Measurements from ENCODE around the gene TRNT1.

Gene TRNT1

DNA sequence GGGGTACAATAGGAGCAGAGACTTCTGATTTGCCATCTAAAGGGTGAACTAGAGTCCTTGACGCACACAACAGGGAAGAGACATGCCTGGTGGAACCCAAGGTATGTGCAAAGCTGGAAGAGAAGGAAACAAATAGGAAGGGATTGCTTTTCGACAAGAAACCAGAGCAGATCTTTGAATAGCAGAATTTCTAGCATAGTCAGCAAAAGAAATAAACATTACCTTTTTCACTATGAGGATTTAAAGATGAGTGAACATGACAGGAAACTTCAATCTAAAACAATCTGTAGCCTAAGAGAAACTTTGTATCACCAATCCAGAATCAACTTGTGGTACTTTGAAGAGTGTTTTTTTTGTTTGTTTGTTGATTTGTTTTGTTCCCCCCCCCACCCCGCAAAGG is 21.5 kb upstream of the TRNT1 start:
- Mint-ChIP-seq H3K4me3 (no peak overlapping the region), H3K27ac (no peak overlapping the region), H3K4me1 (ENCODE audit: low read depth) (peaks cover 14% of the 10 kb centered on the region), H3K9me3 (no peaks in the 10 kb centered on the region), H3K36me3 (ENCODE audit: low read depth) (no peaks in the 10 kb centered on the region), H3K27me3 (peaks cover 16% of the 10 kb centered on the region)

DNA sequence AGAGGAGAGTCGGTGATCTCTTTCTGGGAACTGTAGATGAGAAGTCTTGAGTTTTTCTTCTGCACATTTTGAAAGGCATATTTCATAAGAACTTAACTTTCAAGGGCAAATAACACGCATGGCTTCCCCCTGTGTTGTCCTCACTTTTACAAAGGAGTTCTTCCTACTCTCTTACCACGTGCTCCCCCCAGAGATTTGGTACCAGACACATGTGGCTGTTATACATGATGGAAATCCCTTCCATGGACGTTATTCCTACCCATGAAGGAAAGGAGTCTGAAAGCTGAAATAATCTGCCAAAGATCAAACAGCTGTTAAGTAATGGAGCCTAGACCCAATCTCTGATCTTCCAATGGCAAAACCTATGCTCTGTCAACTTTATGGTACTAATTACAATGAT is 20.9 kb upstream of the TRNT1 start:
- Mint-ChIP-seq H3K27ac (no peak overlapping the region), H3K27me3 (peaks cover 16% of the 10 kb centered on the region), H3K36me3 (ENCODE audit: low read depth) (no peaks in the 10 kb centered on the region), H3K9me3 (no peaks in the 10 kb centered on the region), H3K4me1 (ENCODE audit: low read depth) (peaks cover 20% of the 10 kb centered on the region), H3K4me3 (no peak overlapping the region)

GRCh38 chr3:3107181-3107580 is 19.6 kb upstream of the TRNT1 start:
- H3K27me3 Mint-ChIP-seq = peaks cover 16% of the 10 kb centered on the region
- peaks cover 21% of the 10 kb centered on the region for H3K4me1 Mint-ChIP-seq (ENCODE audit: low read depth)
- peak overlapping the region; percentile 2 for H3K27ac Mint-ChIP-seq
- H3K36me3 Mint-ChIP-seq (ENCODE audit: low read depth) = no peaks in the 10 kb centered on the region
- H3K9me3 Mint-ChIP-seq = no peaks in the 10 kb centered on the region
- no peak overlapping the region for H3K4me3 Mint-ChIP-seq

DNA sequence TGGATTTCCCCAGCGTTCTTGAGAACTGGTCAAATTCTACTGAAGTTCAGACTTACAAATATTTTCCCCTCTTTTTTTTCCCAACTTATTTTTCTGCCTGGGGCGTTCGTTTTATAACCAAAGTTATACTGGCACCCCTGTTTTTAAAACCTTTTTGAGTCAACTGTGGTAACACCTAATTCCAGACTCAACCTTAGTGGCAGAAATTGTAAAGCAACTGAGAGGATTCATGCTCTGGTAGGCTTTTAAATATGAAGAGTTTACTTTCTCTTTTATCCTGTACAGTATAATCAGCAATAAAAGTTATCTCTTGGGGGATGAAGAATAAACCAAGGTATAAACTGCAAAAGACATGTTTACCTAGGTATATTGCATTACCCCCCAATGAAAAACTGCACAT is 18.9 kb upstream of the TRNT1 start:
- H3K4me1 Mint-ChIP-seq (ENCODE audit: low read depth) = peaks cover 21% of the 10 kb centered on the region
- H3K9me3 Mint-ChIP-seq = no peaks in the 10 kb centered on the region
- no peaks in the 10 kb centered on the region for H3K36me3 Mint-ChIP-seq (ENCODE audit: low read depth)
- no peak overlapping the region for H3K4me3 Mint-ChIP-seq
- H3K27me3 Mint-ChIP-seq = peaks cover 16% of the 10 kb centered on the region
- no peak overlapping the region for H3K27ac Mint-ChIP-seq

DNA sequence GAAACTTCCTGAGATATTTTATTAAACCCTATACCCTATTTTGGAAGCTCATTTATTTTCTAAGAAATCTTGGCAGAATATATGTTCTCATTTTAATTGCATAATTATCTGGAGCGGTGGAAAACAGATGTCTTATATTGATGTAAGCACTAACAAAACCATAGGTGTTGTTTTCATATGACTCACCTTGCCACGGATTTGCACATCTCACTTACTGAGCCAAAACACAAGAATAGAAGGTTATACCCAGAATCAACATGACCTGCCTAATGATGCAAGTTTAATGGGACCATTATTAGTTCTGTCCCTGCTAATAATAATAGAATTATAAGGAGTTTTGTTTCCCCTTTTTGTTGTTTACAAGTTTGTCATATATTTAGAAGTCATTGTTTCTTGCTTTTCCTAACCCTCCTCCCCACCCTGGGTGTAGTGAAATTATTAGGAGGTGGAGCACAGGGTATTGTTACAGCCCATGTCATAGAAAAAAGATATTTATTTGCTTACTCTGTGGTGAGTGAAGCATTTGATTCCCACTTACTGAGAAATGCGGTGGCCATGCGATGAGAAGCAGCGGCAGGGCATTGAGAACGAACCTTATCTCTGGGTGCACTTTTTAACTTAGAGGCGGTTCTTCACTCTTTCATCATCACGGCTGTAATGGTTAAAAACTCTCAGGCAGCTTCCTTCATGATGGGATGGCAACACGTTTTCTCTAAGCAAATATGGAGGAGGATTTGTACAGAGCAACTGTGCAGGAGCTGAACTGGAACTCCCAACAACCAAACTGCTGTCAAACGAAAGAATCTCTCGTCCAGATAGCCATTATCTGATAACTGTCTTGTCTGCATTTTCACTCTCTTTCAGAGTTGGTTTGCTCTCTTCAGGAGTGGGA is 17.1 kb upstream of the TRNT1 start:
- Mint-ChIP-seq H3K4me1 (ENCODE audit: low read depth) (peaks cover 21% of the 10 kb centered on the region), H3K36me3 (ENCODE audit: low read depth) (no peaks in the 10 kb centered on the region), H3K27me3 (peaks cover 13% of the 10 kb centered on the region), H3K4me3 (no peak overlapping the region), H3K9me3 (no peaks in the 10 kb centered on the region), H3K27ac (no peak overlapping the region)

DNA sequence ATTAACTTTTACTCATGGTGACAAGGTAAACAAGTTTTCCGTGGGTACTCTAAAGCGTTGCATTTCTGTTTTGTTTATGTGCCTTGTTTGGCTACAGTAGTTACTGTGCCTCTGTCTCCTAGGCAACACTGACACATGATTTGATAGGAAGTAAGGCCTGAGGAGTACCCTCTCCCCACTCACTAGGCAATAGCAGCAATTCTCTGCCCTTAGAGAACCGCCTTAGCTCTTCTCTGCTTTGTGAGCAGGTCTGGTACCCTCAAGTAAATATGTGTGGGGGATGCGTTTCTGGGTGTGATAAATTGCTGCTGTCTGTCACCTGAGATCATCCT is 16.5 kb upstream of the TRNT1 start, which contains the start of gene IL5RA:
IL5RA (minus strand) TSS at position 76 of the 332 bp plus-strand sequence. CDS start 5,390 bp downstream, outside the sequence.
- peaks cover 18% of the 10 kb centered on the region for H3K4me1 Mint-ChIP-seq (ENCODE audit: low read depth)
- no peaks in the 10 kb centered on the region for H3K36me3 Mint-ChIP-seq (ENCODE audit: low read depth)
- no peak within 1 kb of the TSS for H3K4me3 Mint-ChIP-seq
- no peaks in the 10 kb centered on the region for H3K9me3 Mint-ChIP-seq
- peaks cover 9% of the 10 kb centered on the region for H3K27me3 Mint-ChIP-seq
- H3K27ac Mint-ChIP-seq = peak within 1 kb of the TSS; percentile 21

GRCh38 chr3:3110749-3111361 is 15.9 kb upstream of the TRNT1 start:
- H3K9me3 Mint-ChIP-seq = no peaks in the 10 kb centered on the region
- peaks cover 5% of the 10 kb centered on the region for H3K27me3 Mint-ChIP-seq
- peak overlapping the region; percentile 21 for H3K27ac Mint-ChIP-seq
- peaks cover 17% of the 10 kb centered on the region for H3K4me1 Mint-ChIP-seq (ENCODE audit: low read depth)
- H3K36me3 Mint-ChIP-seq (ENCODE audit: low read depth) = no peaks in the 10 kb centered on the region
- H3K4me3 Mint-ChIP-seq = no peak overlapping the region

GRCh38 chr3:3113042-3113709 is 13.6 kb upstream of the TRNT1 start:
- H3K9me3 Mint-ChIP-seq = no peaks in the 10 kb centered on the region
- no peak overlapping the region for H3K27ac Mint-ChIP-seq

GRCh38 chr3:3117651-3118050 is 9.1 kb upstream of the TRNT1 start:
- Mint-ChIP-seq H3K9me3 (no peaks in the 10 kb centered on the region), H3K4me1 (ENCODE audit: low read depth) (peaks cover 8% of the 10 kb centered on the region), H3K27ac (no peak overlapping the region), H3K36me3 (ENCODE audit: low read depth) (no peaks in the 10 kb centered on the region), H3K4me3 (no peak overlapping the region), H3K27me3 (no peaks in the 10 kb centered on the region)

More at GRCh38 chr3:3113042-3113709, 13.6 kb upstream of the TRNT1 start:
- no peaks in the 10 kb centered on the region for H3K36me3 Mint-ChIP-seq (ENCODE audit: low read depth)
- no peak overlapping the region for H3K4me3 Mint-ChIP-seq
- no peaks in the 10 kb centered on the region for H3K27me3 Mint-ChIP-seq
- H3K4me1 Mint-ChIP-seq (ENCODE audit: low read depth) = peaks cover 10% of the 10 kb centered on the region

DNA sequence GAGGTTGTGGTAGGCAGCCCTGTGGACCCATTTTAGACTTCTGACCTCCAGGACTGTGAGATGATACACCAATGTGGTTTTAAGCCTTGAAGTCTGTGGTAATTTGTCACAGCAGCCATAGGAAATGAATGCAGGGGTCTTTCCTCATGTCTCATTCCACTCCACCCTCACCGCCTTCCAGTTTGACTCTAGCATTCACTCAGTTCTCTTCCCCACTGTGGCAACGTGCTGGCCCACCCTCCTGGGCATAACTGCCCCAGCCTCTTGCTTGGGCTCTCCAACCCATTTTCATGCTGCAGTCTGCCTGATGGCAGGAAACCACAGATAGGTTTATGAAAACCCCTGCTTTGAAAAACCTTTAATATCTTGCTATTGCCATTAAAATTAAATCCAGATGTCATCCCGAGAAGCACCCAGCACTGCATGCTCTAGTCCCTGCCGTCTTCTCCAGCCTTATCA is 7.3 kb upstream of the TRNT1 start:
- Mint-ChIP-seq H3K36me3 (ENCODE audit: low read depth) (no peaks in the 10 kb centered on the region), H3K27ac (no peak overlapping the region), H3K4me1 (ENCODE audit: low read depth) (peaks cover 8% of the 10 kb centered on the region), H3K27me3 (no peaks in the 10 kb centered on the region), H3K9me3 (no peaks in the 10 kb centered on the region), H3K4me3 (no peak overlapping the region)

DNA sequence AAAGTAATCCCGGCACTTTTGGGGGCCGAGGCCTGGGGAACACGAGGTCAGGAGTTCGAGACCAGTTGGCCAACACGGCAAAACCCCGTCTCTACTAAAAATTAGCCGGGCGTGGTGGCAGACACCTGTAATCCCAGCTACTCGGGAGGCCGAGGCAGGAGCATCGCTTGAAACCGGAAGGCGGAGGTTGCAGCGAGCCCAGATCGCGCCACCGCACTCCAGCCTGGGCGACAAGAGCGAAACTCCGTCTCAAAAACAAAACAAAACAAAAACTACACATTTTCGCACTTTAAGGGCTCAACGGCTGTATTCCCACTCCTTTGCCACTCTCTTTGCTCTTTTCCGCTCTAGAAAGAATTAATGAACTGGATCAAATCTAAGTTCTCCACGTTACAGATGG is 763 bp upstream of the TRNT1 start:
- H3K4me3 Mint-ChIP-seq = peak overlapping the region; percentile 97
- H3K4me1 Mint-ChIP-seq (ENCODE audit: low read depth) = peaks cover 36% of the 10 kb centered on the region
- H3K27me3 Mint-ChIP-seq = no peaks in the 10 kb centered on the region
- H3K9me3 Mint-ChIP-seq = no peaks in the 10 kb centered on the region
- peak overlapping the region; percentile 99 for H3K27ac Mint-ChIP-seq
- peaks cover 44% of the 10 kb centered on the region for H3K36me3 Mint-ChIP-seq (ENCODE audit: low read depth)

DNA sequence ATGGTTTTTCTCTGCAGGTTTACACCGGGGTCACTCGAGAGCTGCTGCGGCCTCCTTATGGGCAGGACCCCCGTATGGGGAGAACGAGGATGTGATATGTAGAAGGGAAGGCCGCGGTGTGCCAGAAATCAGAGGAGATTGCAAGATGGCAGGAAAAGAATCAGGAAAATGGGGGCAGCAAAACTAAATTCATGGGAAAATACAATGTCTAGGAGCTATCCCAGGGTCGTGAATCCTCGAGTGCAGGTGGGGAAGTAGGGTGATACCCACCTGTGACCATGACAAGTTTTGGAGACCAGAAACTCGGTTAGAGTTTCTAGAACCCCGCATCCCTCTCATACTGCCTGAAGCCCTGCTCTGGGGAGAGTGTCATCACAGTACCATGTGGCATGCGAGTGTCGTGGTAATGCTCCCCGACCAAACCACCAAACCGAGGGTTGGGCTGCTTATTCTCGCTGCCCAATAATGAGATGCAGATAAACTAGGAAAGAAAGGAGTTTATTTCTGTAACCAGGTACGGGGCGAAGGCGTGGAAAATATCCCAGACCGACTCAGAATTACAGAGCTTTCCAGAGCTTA is 781 bp downstream of the TRNT1 start:
- no peaks in the 10 kb centered on the region for H3K27me3 Mint-ChIP-seq
- peaks cover 36% of the 10 kb centered on the region for H3K4me1 Mint-ChIP-seq (ENCODE audit: low read depth)
- peak overlapping the region; percentile 99 for H3K27ac Mint-ChIP-seq
- H3K4me3 Mint-ChIP-seq = peak overlapping the region; percentile 97
- peaks cover 48% of the 10 kb centered on the region for H3K36me3 Mint-ChIP-seq (ENCODE audit: low read depth)
- no peaks in the 10 kb centered on the region for H3K9me3 Mint-ChIP-seq

DNA sequence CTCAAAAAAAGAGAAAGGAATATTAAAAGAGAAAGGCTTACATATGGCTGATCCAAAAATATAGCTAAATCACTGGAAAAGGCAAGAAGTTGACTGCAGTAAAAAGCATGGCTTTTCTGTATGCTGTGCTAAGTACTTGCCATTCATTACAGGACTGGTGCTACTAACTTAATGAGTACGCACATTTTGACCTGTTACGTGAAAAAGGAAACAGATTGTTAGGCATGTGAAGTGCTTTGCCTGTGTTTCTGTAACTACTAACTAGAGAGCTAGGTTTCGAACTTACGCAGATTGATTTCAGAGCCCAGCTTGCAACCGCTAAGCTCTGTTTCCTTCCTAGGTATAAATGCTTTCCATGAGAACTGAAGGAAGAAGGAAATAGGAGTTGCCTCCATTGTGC is 2.8 kb downstream of the TRNT1 start:
- H3K27ac Mint-ChIP-seq = no peak overlapping the region
- peak overlapping the region; percentile 97 for H3K4me3 Mint-ChIP-seq
- no peaks in the 10 kb centered on the region for H3K27me3 Mint-ChIP-seq
- H3K36me3 Mint-ChIP-seq (ENCODE audit: low read depth) = peaks cover 66% of the 10 kb centered on the region
- peaks cover 55% of the 10 kb centered on the region for H3K4me1 Mint-ChIP-seq (ENCODE audit: low read depth)
- H3K9me3 Mint-ChIP-seq = no peaks in the 10 kb centered on the region

- H3K4me3 Mint-ChIP-seq = no peak overlapping the region
- no peaks in the 10 kb centered on the region for H3K9me3 Mint-ChIP-seq
- peak overlapping the region; percentile 17 for H3K27ac Mint-ChIP-seq
- H3K27me3 Mint-ChIP-seq = no peaks in the 10 kb centered on the region
- peaks cover 85% of the 10 kb centered on the region for H3K36me3 Mint-ChIP-seq (ENCODE audit: low read depth)
- H3K4me1 Mint-ChIP-seq (ENCODE audit: low read depth) = peaks cover 58% of the 10 kb centered on the region
Measured at GRCh38 chr3:3133500-3133899, 6.8 kb downstream of the TRNT1 start.
